H1 (cell line): ENCODE data around the gene KIAA1614. TPM values are rescaled to one million over a fixed set of nuclear protein-coding genes. Genes with fewer than 3 reads are reported as not detected.
A peak's percentile ranks its signal among the peaks of the same experiment; 100 is the strongest.

Source experiments
- CTCF ChIA-PET: fragments of 300-600 bp; sonication (Branson Sonifier 250); formaldehyde crosslinking; loops from one replicate; lab custom pipeline; 2021; ENCODE audit not compliant: partially characterized antibody; lab: Charles Lee
- POLR2A ChIA-PET: fragments of 300-600 bp; sonication (Branson Sonifier 250); formaldehyde crosslinking; loops from one replicate; lab custom pipeline; 2021; ENCODE audit warnings: inconsistent platforms; ENCODE audit not compliant: partially characterized antibody; lab: Charles Lee
- DNase-seq, 2 experiments: peaks; one replicate each; pipeline versions ENCODE4 v3.0.0 to v3.0.0-alpha.2; 2010 to 2022; ENCODE audit warnings: low spot score in 2 of 2, low read depth in 1 of 2, mixed read lengths in 1 of 2
- FAIRE-seq: peaks from 2 replicates; lab custom pipeline; 2011; peaks lifted over from hg19 to GRCh38; lab: Jason Lieb, UNC
- H2AFZ ChIP-seq: 2 replicates; pipeline ENCODE4 v1.8.1; 2012; ENCODE audit warnings: low read length, inconsistent platforms
- H2AK5ac ChIP-seq: 2 replicates; pipeline ENCODE4 v1.6.1; 2013; ENCODE audit warnings: low read depth, low read length
- H2BK120ac ChIP-seq: replicated peaks from 2 replicates; pipeline ENCODE3; 2013; ENCODE audit warnings: low read depth, low read length, inconsistent platforms
- H2BK12ac ChIP-seq: 2 replicates; pipeline ENCODE4 v1.6.1; 2013; ENCODE audit warnings: low read depth, low read length
- H2BK15ac ChIP-seq: 2 replicates; pipeline ENCODE4 v1.6.1; 2013; ENCODE audit warnings: low read length
- H2BK20ac ChIP-seq: 2 replicates; pipeline ENCODE4 v1.6.1; 2013; ENCODE audit warnings: low read length
- H2BK5ac ChIP-seq: 2 replicates; pipeline ENCODE4 v1.6.1; 2013; ENCODE audit warnings: low read depth, low read length
- H3K14ac ChIP-seq: 2 replicates; pipeline ENCODE4 v1.6.1; 2013; ENCODE audit warnings: inconsistent platforms; ENCODE audit not compliant: insufficient read length
- H3K18ac ChIP-seq: 2 replicates; pipeline ENCODE4 v1.6.1; 2013; ENCODE audit warnings: low read length; ENCODE audit errors: extremely low read depth
- H3K23ac ChIP-seq: 2 replicates; pipeline ENCODE4 v1.6.1; 2013; ENCODE audit warnings: inconsistent platforms; ENCODE audit not compliant: insufficient read length
- H3K23me2 ChIP-seq: 2 replicates; pipeline ENCODE4 v1.6.1; 2013; ENCODE audit warnings: low read depth, low read length
- H3K27ac ChIP-seq: 2 replicates; pipeline ENCODE4 v1.6.1; 2011; ENCODE audit warnings: low read depth, low read length, inconsistent platforms
- H3K27me3 ChIP-seq, 4 experiments: replicated peaks in 1 of 4; 1 replicate in 1 of 4; 2 replicates in 3 of 4; pipeline versions ENCODE4 v1.6.1 to v1.8.1; 2011 to 2013; ENCODE audit warnings: low read length in 3 of 4, mild to moderate bottlenecking in 3 of 4, inconsistent platforms in 2 of 4, mixed read lengths in 2 of 4, moderate library complexity in 1 of 4; ENCODE audit not compliant: control insufficient read depth in 3 of 4, insufficient read depth in 3 of 4; ENCODE audit errors: extremely low read depth in 1 of 4
- H3K36me3 ChIP-seq, 4 experiments: 2 replicates each; pipeline versions ENCODE4 v1.6.1 to v1.8.1; 2011 to 2013; ENCODE audit warnings: mild to moderate bottlenecking in 4 of 4, low read length in 3 of 4, moderate library complexity in 2 of 4, control low read depth in 1 of 4, inconsistent platforms in 1 of 4; ENCODE audit not compliant: insufficient read depth in 4 of 4, control insufficient read depth in 2 of 4
- H3K4ac ChIP-seq: replicated peaks from 2 replicates; pipeline ENCODE3; 2013; ENCODE audit warnings: low read length, low read depth, mixed read lengths, inconsistent platforms; ENCODE audit not compliant: insufficient read length
- H3K4me1 ChIP-seq, 4 experiments: replicated peaks in 1 of 4; 1 replicate in 1 of 4; 2 replicates in 3 of 4; pipeline versions ENCODE4 v1.6.1 to v1.8.1; 2011 to 2013; ENCODE audit warnings: low read length in 3 of 4, inconsistent platforms in 2 of 4, mixed read lengths in 1 of 4; ENCODE audit not compliant: insufficient read depth in 4 of 4, control insufficient read depth in 3 of 4
- H3K4me2 ChIP-seq, 2 experiments: 2 replicates each; pipeline versions ENCODE4 v1.6.1 to v1.8.1; 2011 to 2013; ENCODE audit warnings: low read depth in 2 of 2, low read length in 2 of 2, control low read depth in 1 of 2, inconsistent platforms in 1 of 2, mild to moderate bottlenecking in 1 of 2; ENCODE audit not compliant: insufficient read depth in 1 of 2
- H3K4me3 ChIP-seq, 4 experiments: fragments of 200-600, 300-600 bp in 1 of 4; sonication (generic), shearing (Covaris generic), sonication (Bioruptor Twin) in 1 of 4; 2 replicates each; pipeline versions ENCODE4 v1.5.1 to v1.8.1; 2011 to 2016; ENCODE audit warnings: low read length in 4 of 4, low read depth in 3 of 4, control low read depth in 2 of 4, inconsistent platforms in 2 of 4, mild to moderate bottlenecking in 2 of 4, mixed read lengths in 1 of 4, moderate library complexity in 1 of 4; ENCODE audit not compliant: insufficient read depth in 2 of 4; ENCODE audit errors: extremely low read depth in 1 of 4
- H3K56ac ChIP-seq: replicated peaks from 2 replicates; pipeline ENCODE3; 2013; ENCODE audit warnings: low read depth, mild to moderate bottlenecking, mixed read lengths, low read length, inconsistent platforms; ENCODE audit not compliant: insufficient read length
- H3K79me1 ChIP-seq: 2 replicates; pipeline ENCODE4 v1.6.1; 2013; ENCODE audit warnings: low read depth, low read length, control low read depth
- H3K79me2 ChIP-seq, 2 experiments: 2 replicates each; pipeline versions ENCODE4 v1.6.1 to v1.8.1; 2012 to 2013; ENCODE audit warnings: low read length in 2 of 2, mild to moderate bottlenecking in 2 of 2, inconsistent platforms in 1 of 2; ENCODE audit not compliant: insufficient read depth in 2 of 2, control insufficient read depth in 1 of 2
- H3K9ac ChIP-seq, 4 experiments: replicated peaks in 1 of 4; 1 replicate in 1 of 4; 2 replicates in 3 of 4; pipeline versions ENCODE4 v1.6.1 to v1.8.1; 2011 to 2013; ENCODE audit warnings: low read depth in 3 of 4, low read length in 3 of 4, control low read depth in 2 of 4, mild to moderate bottlenecking in 2 of 4, moderate library complexity in 2 of 4, inconsistent platforms in 1 of 4; ENCODE audit errors: extremely low read depth in 1 of 4
- H3K9me3 ChIP-seq, 2 experiments: 2 replicates each; pipeline versions ENCODE4 v1.6.1 to v1.8.1; 2012 to 2013; ENCODE audit warnings: mild to moderate bottlenecking in 2 of 2, moderate library complexity in 2 of 2, control low read depth in 1 of 2, inconsistent platforms in 1 of 2, low read depth in 1 of 2, low read length in 1 of 2, mixed read lengths in 1 of 2; ENCODE audit not compliant: insufficient read depth in 2 of 2
- H4K20me1 ChIP-seq, 2 experiments: replicated peaks in 1 of 2; 2 replicates each; pipeline versions ENCODE3 to v1.8.1; 2011 to 2013; ENCODE audit warnings: inconsistent platforms in 2 of 2, low read length in 2 of 2, mild to moderate bottlenecking in 1 of 2; ENCODE audit not compliant: insufficient read depth in 2 of 2, control insufficient read depth in 1 of 2
- H4K5ac ChIP-seq: 2 replicates; pipeline ENCODE4 v1.6.1; 2013; ENCODE audit warnings: low read length, low read depth, mixed read lengths, inconsistent platforms; ENCODE audit not compliant: insufficient read length
- H4K8ac ChIP-seq: 2 replicates; pipeline ENCODE4 v1.8.0; 2013; ENCODE audit warnings: mild to moderate bottlenecking, moderate library complexity, low read length, inconsistent platforms; ENCODE audit not compliant: insufficient read depth; ENCODE audit errors: extremely low read depth
- H4K91ac ChIP-seq: replicated peaks from 2 replicates; pipeline ENCODE3; 2013; ENCODE audit warnings: low read length, mixed read lengths, inconsistent platforms; ENCODE audit not compliant: insufficient read length
- BRCA1 ChIP-seq: IDR thresholded peaks from 2 replicates; pipeline ENCODE4 v1.6.1; 2012; ENCODE audit warnings: low read depth, low read length, improper control_type of control experiment
- CBX8 ChIP-seq: fragments of 300-800, 300-1000 bp; sonication (generic); IDR thresholded peaks from 2 replicates; pipeline ENCODE4 v1.7.1; 2016; ENCODE audit warnings: low read depth, low read length, borderline replicate concordance
- KDM5A ChIP-seq: fragments of 200-600 bp; IDR thresholded peaks from 2 replicates; pipeline ENCODE4 v1.7.1; 2012; ENCODE audit warnings: mild to moderate bottlenecking, low read length, inconsistent platforms, mixed read lengths
- NRF1 ChIP-seq: IDR thresholded peaks from 2 replicates; pipeline ENCODE4 v1.6.1; 2011; ENCODE audit warnings: mild to moderate bottlenecking, low read depth, low read length, improper control_type of control experiment
- POU5F1 ChIP-seq: IDR thresholded peaks from 2 replicates; pipeline ENCODE4 v1.6.1; 2011; ENCODE audit warnings: low read depth, mild to moderate bottlenecking, low read length, moderate library complexity
- TAF1 ChIP-seq: IDR thresholded peaks from 2 replicates; pipeline ENCODE4 v1.6.1; 2011; ENCODE audit warnings: mild to moderate bottlenecking, low read depth, low read length
- WGBS, 2 experiments: shearing (Covaris generic) in 1 of 2; methylation state at CpG; one replicate each; pipeline versions ENCODE4 v1.1.6 to v1.1.7; 2013 to 2015; ENCODE audit warnings: low lambda C conversion rate in 2 of 2, mixed read lengths in 2 of 2, inconsistent platforms in 1 of 2, low coverage in 1 of 2, missing lambda C conversion rate in 1 of 2; ENCODE audit not compliant: insufficient replicate concordance in 2 of 2, insufficient coverage in 1 of 2, insufficient read length in 1 of 2; ENCODE audit errors: extremely low coverage in 1 of 2, missing lambda C conversion rate in 1 of 2; 5-methylcytosine and 5-hydroxymethylcytosine counted together
- polyA plus RNA-seq, 7 experiments: library from polyadenylated mRNA; depleted of rRNA in 3 of 7; stranded (reverse) in 5 of 7; unstranded in 2 of 7; fragments of >200 nt in 5 of 7; fragments of 200-250 nt in 2 of 7; gene quantifications; 1 replicate in 5 of 7; 2 replicates in 1 of 7; 4 replicates in 1 of 7; pipeline versions ENCODE4 v1.2.1 to v1.2.3, GENCODE V29; 2011 to 2013; ENCODE audit warnings: missing spikeins in 2 of 7, mixed read lengths in 2 of 7
- total RNA-seq: library from RNA; stranded (reverse); fragmentation: NEBNext Ultra II Directional; extraction: Animal tissue kit (Norgen Biotek cat#: 25700); gene quantifications from 2 replicates; pipeline ENCODE4 v1.2.1, GENCODE V29; 2021

Gene KIAA1614
- total and polyA plus RNA-seq, 2 of the 8 experiments (the other 6 are each of a cell fraction or from before 2014, with no cell fraction given), result 1.3 to 3.1 TPM

DNA sequence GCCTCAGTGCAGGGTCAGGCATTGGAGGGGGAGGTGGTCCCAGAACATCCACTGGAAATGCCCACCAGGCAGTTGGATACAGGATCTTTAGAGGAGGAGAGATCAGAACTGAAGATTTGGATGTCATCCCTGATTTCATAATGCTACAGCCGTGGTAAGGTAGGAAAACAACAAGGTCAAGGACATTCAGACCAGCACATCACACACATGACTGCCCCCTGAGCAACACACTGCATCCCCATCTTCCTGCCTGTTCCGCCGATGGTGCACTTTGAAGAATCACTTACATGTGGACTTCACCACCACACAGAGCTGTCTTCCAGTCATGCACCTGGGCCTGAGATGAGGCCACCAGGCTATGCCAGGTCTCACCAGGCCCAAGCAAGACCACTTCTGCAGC lies 16.7 kb downstream of the KIAA1614 start:
- no peak overlapping the region for H3K23ac ChIP-seq
- H3K23me2 ChIP-seq, result no peaks in the 10 kb centered on the region
- no peaks in the 10 kb centered on the region for H3K27me3 ChIP-seq
- no peak for DNase-seq
- 85% methylated on average over 3 of the region's 3 CpGs; no CpG with 5 or more reads in 1 of the 2 experiments for WGBS, 2 experiments
- no peak overlapping the region for H4K8ac ChIP-seq
- no peak overlapping the region for H4K91ac ChIP-seq
- ChIA-PET CTCF (interaction anchor here (1.3 to 2.9 kb wide), 3 partner anchors 9 to 11 kb away, joined by 3 to 10 read pairs (median 9); no protein-coding TSS in a partner anchor), POLR2A (no interaction called here)
- no peak overlapping the region for H4K5ac ChIP-seq
- FAIRE-seq, result no peak
- H3K9ac ChIP-seq, result no peak overlapping the region
- no peak overlapping the region for H3K18ac ChIP-seq
- H3K4me3 ChIP-seq, result no peak overlapping the region
- H3K4me2 ChIP-seq, result no peak overlapping the region
- H3K9me3 ChIP-seq, result no peaks in the 10 kb centered on the region
- H2BK12ac ChIP-seq, result no peak overlapping the region
- no peak overlapping the region for H2AFZ ChIP-seq
- no peak overlapping the region for H3K27ac ChIP-seq
- H2BK5ac ChIP-seq, result no peak overlapping the region
- no peaks in the 10 kb centered on the region for H3K79me1 ChIP-seq
- H4K20me1 ChIP-seq, result no peaks in the 10 kb centered on the region
- H3K56ac ChIP-seq, result no peak overlapping the region
- no peak overlapping the region for H2BK120ac ChIP-seq
- H2BK20ac ChIP-seq, result no peak overlapping the region
- no peak overlapping the region for H3K4ac ChIP-seq
- TF ChIP-seq NRF1 (no peak), CBX8 (no peak), KDM5A (no peak), TAF1 (no peak), BRCA1 (no peak), POU5F1 (no peak)
- no peak overlapping the region for H2AK5ac ChIP-seq
- no peaks in the 10 kb centered on the region for H3K79me2 ChIP-seq
- H3K4me1 ChIP-seq, result peaks cover 11 to 32% (median 20%) of the 10 kb centered on the region in 4 experiments
- H3K36me3 ChIP-seq, result peaks cover 0 to 3% (median under 1%) of the 10 kb centered on the region in 4 experiments; a peak in 1 of 8 replicates
- H3K14ac ChIP-seq, result no peak overlapping the region
- H2BK15ac ChIP-seq, result 0 out of 2 replicates have a peak overlapping the region, but pooled peaks have one; percentile 26
